Adipose tissue (tissue), 3 donors: Measurements from ENCODE around the gene RNF217. TPM values are rescaled to one million over a fixed set of nuclear protein-coding genes. Genes with fewer than 3 reads are reported as not detected.

Source experiments
- H3K27ac ChIP-seq: one replicate; pipeline ENCODE4 v1.5.1; 2013; ENCODE audit warnings: low read depth, low read length
- WGBS, 3 donors: extraction: QIAGEN DNeasy Blood & Tissue Kit; methylation state at CpG; one replicate each; pipeline ENCODE4 v1.1.7; 2013; 5-methylcytosine and 5-hydroxymethylcytosine counted together
- polyA plus RNA-seq, 3 donors: library from polyadenylated mRNA; stranded (reverse); fragments of 200-250 nt; gene quantifications; one replicate each; pipeline ENCODE4 v1.2.3, GENCODE V29; 2013
- donor health status: healthy with polysubstance abuse.
- donor health status: Bipolar disorder and iron deficiency.
- donor health status: healthy.

RNF217 gene
- polyA plus RNA-seq, 3 donors, result 1.8 to 10.1 (median 7.8) TPM

GRCh38 chr6:124983383-124984083, 21.3 kb downstream of the RNF217 start:
- H3K27ac ChIP-seq, result no peak overlapping the region
- whole genome bisulfite sequencing, 3 donors, result 90 to 97% (median 96%) methylated on average over 2 of the region's 2 CpGs

GRCh38 chr6:124984668-124985338, 22.6 kb downstream of the RNF217 start:
- 92 to 100% (median 100%) methylated on average over 1 of the region's 1 CpG for WGBS, 3 donors
- no peak overlapping the region for H3K27ac ChIP-seq

- H3K27ac ChIP-seq, result no peak overlapping the region
Observed at GRCh38 chr6:124986164-124986563, 23.9 kb downstream of the RNF217 start.

- H3K27ac ChIP-seq, result no peak overlapping the region
- 38 to 92% (median 46%) methylated on average over 1 of the region's 1 CpG for WGBS, 3 donors
Observed at GRCh38 chr6:124987291-124987690, 25.1 kb downstream of the RNF217 start.

GRCh38 chr6:124987999-124988591, 25.9 kb downstream of the RNF217 start:
- WGBS, 3 donors, result 91 to 97% (median 91%) methylated on average over 9 of the region's 9 CpGs
- H3K27ac ChIP-seq, result no peak overlapping the region

- H3K27ac ChIP-seq, result no peak overlapping the region
- WGBS, 3 donors, result 85 to 97% (median 97%) methylated on average over 5 of the region's 5 CpGs
Observed at GRCh38 chr6:124989136-124989983, 27.1 kb downstream of the RNF217 start.

- 96 to 100% (median 96%) methylated on average over 1 of the region's 1 CpG for WGBS, 3 donors
- H3K27ac ChIP-seq, result no peak overlapping the region
Observed at GRCh38 chr6:124990988-124991387, 28.8 kb downstream of the RNF217 start.

GRCh38 chr6:124991764-124992295, 29.6 kb downstream of the RNF217 start:
- 92 to 100% (median 97%) methylated on average over 1 of the region's 1 CpG for WGBS, 3 donors

GRCh38 chr6:124993327-124993726, 31.1 kb downstream of the RNF217 start:
- 80 to 88% (median 85%) methylated on average over 6 of the region's 6 CpGs for WGBS, 3 donors
- H3K27ac ChIP-seq, result no peak overlapping the region

More at GRCh38 chr6:124991764-124992295, 29.6 kb downstream of the RNF217 start:
- no peak overlapping the region for H3K27ac ChIP-seq

GRCh38 chr6:124994648-124995047, 32.4 kb downstream of the RNF217 start:
- H3K27ac ChIP-seq, result no peak overlapping the region
- WGBS, 3 donors, result 80 to 89% (median 87%) methylated on average over 3 of the region's 3 CpGs

GRCh38 chr6:124995131-124995530, 32.9 kb downstream of the RNF217 start:
- H3K27ac ChIP-seq, result no peak overlapping the region

GRCh38 chr6:124995645-124996325, 33.5 kb downstream of the RNF217 start:
- 84 to 95% (median 86%) methylated on average over 8 of the region's 8 CpGs for WGBS, 3 donors
- H3K27ac ChIP-seq, result no peak overlapping the region

GRCh38 chr6:124996411-124996810, 34.2 kb downstream of the RNF217 start:
- no peak overlapping the region for H3K27ac ChIP-seq

- 79 to 93% (median 82%) methylated on average over 8 of the region's 8 CpGs for WGBS, 3 donors
- H3K27ac ChIP-seq, result no peak overlapping the region
Observed at GRCh38 chr6:124997196-124997875, 35.1 kb downstream of the RNF217 start.

- no peak overlapping the region for H3K27ac ChIP-seq
- WGBS, 3 donors, result 6 to 40% (median 27%) methylated on average over 2 of the region's 2 CpGs
Observed at GRCh38 chr6:124999105-124999764, 37.0 kb downstream of the RNF217 start.

GRCh38 chr6:125001684-125002405, 39.6 kb downstream of the RNF217 start:
- 43 to 53% (median 47%) methylated on average over 4 of the region's 4 CpGs for WGBS, 3 donors
- H3K27ac ChIP-seq, result no peak overlapping the region

- WGBS, 3 donors, result 37 to 52% (median 51%) methylated on average over 8 of the region's 8 CpGs
- no peak overlapping the region for H3K27ac ChIP-seq
Observed at GRCh38 chr6:125002406-125002741, 40.1 kb downstream of the RNF217 start.
